ENCODE measurements around the gene BEAN1. TPM values are rescaled to one million over a fixed set of nuclear protein-coding genes. Genes with fewer than 3 reads are reported as not detected.
"Not testable (repeated sequence)": the region's sequence is repeated elsewhere in the genome, so short reads cannot be mapped to it uniquely, and the experiment has no call there.

Gene BEAN1
- total and polyA plus RNA-seq, 12 donors, result 0.11 to 0.54 (median 0.18) TPM; not detected in 2

DNA sequence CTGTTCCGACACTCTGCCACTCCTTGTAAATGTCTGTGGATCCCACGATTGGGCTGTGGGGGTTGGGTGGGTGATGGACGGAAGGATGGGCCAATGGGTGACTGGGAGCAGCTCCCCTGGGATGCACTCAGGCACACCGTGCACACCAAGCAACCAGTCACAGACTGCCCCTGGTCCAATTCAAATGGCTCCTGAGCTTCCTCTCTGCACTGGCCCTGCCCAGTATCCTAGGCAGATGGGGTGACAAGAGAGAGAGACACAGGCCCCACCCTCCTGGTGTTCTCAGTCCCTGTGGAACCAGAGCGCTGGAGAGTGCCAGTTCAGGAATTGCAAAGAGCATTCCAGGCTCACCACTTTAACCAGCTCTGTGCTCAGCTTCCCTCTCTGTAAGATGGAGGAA lies 32.8 kb downstream of the BEAN1 start:
- Histone ChIP-seq H3K4me3 (no peak overlapping the region), H3K9me3 (replicated peaks in 1 of 3) (no peaks in the 10 kb centered on the region), H3K36me3 (replicated peaks in 1 of 2) (no peaks in the 10 kb centered on the region), H3K27ac (no peak overlapping the region), H3K27me3 (peaks cover 14% of the 10 kb centered on the region), H3K4me1 (replicated peaks in 1 of 2) (no peaks in the 10 kb centered on the region)
- DNase-seq, result no peak
- intact Hi-C loops (cut with DNase I), result no loop called here
- 14 to 44% (median 35%) methylated on average over 2 to 5 of the region's 5 CpGs for WGBS, 4 donors
- TF ChIP-seq, protein P1, sequence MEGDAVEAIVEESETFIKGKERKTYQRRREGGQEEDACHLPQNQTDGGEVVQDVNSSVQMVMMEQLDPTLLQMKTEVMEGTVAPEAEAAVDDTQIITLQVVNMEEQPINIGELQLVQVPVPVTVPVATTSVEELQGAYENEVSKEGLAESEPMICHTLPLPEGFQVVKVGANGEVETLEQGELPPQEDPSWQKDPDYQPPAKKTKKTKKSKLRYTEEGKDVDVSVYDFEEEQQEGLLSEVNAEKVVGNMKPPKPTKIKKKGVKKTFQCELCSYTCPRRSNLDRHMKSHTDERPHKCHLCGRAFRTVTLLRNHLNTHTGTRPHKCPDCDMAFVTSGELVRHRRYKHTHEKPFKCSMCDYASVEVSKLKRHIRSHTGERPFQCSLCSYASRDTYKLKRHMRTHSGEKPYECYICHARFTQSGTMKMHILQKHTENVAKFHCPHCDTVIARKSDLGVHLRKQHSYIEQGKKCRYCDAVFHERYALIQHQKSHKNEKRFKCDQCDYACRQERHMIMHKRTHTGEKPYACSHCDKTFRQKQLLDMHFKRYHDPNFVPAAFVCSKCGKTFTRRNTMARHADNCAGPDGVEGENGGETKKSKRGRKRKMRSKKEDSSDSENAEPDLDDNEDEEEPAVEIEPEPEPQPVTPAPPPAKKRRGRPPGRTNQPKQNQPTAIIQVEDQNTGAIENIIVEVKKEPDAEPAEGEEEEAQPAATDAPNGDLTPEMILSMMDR (IDR thresholded peaks at IDR 0.05), result no peak
- TF ChIP-seq POLR2A (IDR thresholded peaks at IDR 0.05), result no peak

DNA sequence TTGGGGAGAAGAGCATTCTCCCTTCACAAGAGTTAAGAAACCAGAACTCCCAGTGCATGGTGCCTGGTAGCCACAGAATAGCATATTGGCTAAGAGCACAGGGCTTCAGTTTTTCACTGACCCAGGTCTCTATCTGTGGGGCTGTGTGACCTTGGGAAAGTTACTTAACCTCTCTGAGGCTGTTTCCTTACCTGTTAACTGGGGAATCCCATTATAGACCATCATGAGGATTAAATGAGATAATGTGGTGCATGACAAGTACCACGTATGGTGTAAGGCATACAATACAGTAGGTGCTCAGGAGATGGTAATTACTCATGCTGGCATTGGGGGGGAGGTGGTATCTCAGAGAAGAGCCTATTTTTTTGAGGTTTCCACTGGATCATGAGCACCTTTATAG lies 33.6 kb downstream of the BEAN1 start:
- intact Hi-C loops (cut with DNase I), result no loop called here
- TF ChIP-seq POLR2A (IDR thresholded peaks at IDR 0.05), result no peak
- TF ChIP-seq, protein P1 (IDR thresholded peaks at IDR 0.05), result no peak
- Histone ChIP-seq H3K4me3 (no peak overlapping the region), H3K9me3 (replicated peaks in 1 of 3) (no peaks in the 10 kb centered on the region), H3K4me1 (replicated peaks in 1 of 2) (no peaks in the 10 kb centered on the region), H3K27me3 (peaks cover 14% of the 10 kb centered on the region), H3K27ac (no peak overlapping the region), H3K36me3 (replicated peaks in 1 of 2) (no peaks in the 10 kb centered on the region)
- WGBS, 4 donors, result 67 to 83% (median 76%) methylated on average over 1 of the region's 1 CpG
- no peak for DNase-seq

DNA sequence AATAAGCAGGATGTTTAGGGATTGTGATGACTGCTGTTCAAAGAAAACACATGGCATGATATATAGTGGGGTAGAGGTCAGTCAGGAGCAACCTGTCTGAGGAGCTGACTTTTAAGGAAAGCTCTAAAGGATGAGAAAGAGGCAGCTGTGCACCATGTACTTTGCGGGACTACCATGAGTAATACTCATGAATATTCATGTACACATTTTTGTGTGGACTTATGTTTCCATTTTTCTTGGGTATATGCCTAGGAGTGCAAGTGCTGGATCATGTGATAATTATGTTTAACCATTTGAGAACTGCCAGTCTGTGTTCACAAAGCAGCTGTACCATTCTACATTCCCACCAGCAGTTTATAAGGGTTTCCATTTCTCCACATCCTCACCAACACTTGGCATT lies 35.8 kb downstream of the BEAN1 start:
- no peaks in the 10 kb centered on the region for H3K9me3 ChIP-seq (replicated peaks in 1 of 3)
- peaks cover 18% of the 10 kb centered on the region for H3K27me3 ChIP-seq
- DNase-seq, result no peak
- intact Hi-C loops (cut with DNase I), result no loop called here
- H3K27ac ChIP-seq, result no peak overlapping the region
- H3K4me3 ChIP-seq, result no peak overlapping the region
- 57 to 71% (median 62%) methylated on average over 1 of the region's 1 CpG for WGBS, 4 donors
- TF ChIP-seq, protein P1 (IDR thresholded peaks at IDR 0.05), result no peak
- no peak for TF ChIP-seq POLR2A (IDR thresholded peaks at IDR 0.05)
- no peaks in the 10 kb centered on the region for H3K4me1 ChIP-seq (replicated peaks in 1 of 2)
- no peaks in the 10 kb centered on the region for H3K36me3 ChIP-seq (replicated peaks in 1 of 2)

DNA sequence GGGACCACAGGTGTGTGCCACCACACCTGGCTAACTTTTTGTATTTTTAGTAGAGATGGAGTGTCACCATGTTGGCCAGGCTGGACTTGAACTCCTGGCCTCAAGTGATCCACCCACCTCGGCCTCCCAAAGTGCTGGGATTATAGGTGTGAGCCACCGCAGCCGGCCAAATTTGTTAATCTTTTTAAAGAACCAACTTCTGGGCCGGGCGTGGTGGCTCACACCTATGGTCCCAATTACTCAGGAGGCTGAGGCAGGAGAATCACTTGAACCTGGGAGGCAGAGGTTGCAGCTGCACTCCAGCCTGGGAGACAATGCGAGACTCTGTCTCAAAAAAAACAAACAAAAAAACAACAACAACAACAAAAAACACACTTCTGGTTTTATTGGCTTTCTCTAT lies 38.9 kb downstream of the BEAN1 start:
- intact Hi-C loops (cut with DNase I); H3K4me3 ChIP-seq; H3K27me3 ChIP-seq; DNase-seq; H3K9me3 ChIP-seq (replicated peaks in 1 of 3); H3K36me3 ChIP-seq (replicated peaks in 1 of 2); H3K4me1 ChIP-seq (replicated peaks in 1 of 2); H3K27ac ChIP-seq: not testable (repeated sequence)
- WGBS, 4 donors, result 85 to 91% (median 88%) methylated on average over 5 to 6 of the region's 6 CpGs

DNA sequence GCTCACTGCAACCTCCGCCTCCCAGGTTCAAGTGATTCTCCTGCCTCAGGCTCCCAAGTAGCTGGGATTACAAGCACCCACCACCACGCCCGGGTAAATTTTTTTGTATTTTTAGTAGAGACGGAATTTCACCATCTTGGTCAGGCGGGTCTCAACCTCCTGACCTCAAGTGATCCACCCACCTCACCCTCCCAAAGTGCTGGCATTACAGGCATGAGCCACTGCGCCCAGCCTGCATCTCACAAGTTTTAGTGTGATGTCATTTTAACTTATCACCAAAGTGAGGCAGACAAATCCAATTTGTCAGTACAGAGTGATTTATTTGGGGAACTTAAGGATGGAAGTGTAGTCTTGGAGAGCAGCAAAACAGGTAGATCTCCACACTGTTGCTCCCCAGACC lies 39.5 kb downstream of the BEAN1 start:
- H3K27me3 ChIP-seq; H3K27ac ChIP-seq; DNase-seq; H3K9me3 ChIP-seq (replicated peaks in 1 of 3); H3K36me3 ChIP-seq (replicated peaks in 1 of 2); H3K4me3 ChIP-seq; H3K4me1 ChIP-seq (replicated peaks in 1 of 2); intact Hi-C loops (cut with DNase I): not testable (repeated sequence)
- 89 to 92% (median 90%) methylated on average over 6 of the region's 6 CpGs for WGBS, 4 donors

Data from adrenal gland (tissue), 12 donors.